ENCODE data around the gene ACER1. TPM values are rescaled to one million over a fixed set of nuclear protein-coding genes. Genes with fewer than 3 reads are reported as not detected.
"Not testable (repeated sequence)": the region's sequence is repeated elsewhere in the genome, so short reads cannot be mapped to it uniquely, and the experiment has no call there.

Gene ACER1
- total and polyA plus RNA-seq, 4 experiments from 2014 or later: 0.67 to 1.3 (median 0.99) TPM

DNA sequence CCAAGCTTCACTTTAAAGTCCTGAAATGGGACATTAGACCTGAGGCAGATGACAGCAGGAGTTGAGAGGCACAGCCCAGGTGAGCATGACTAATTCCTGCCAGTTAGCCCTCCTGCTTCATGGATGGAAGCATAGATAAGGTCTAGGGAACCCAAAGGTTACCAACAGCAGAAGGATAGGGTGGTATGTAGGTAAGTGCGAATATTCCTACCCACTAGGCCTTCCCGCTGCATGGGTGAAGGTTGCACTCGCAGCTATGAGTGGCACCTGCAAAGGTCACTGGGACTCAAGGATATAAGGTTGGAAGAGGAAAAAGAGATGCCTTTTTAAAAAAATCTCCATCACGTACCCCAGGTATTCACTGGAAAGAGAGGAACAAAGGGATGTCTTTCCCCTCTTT, 41.4 kb downstream of the ACER1 start:
- Mint-ChIP-seq H3K4me1 (no peaks in the 10 kb centered on the region), H3K36me3 (peaks cover 19 to 22% of the 10 kb centered on the region in 2 donors), H3K4me3 (no peak overlapping the region), H3K27me3 (peaks cover 0 to 4% of the 10 kb centered on the region in 2 donors), H3K9me3 (peaks cover 2 to 76% (median 62%) of the 10 kb centered on the region in 8 donors), H3K27ac (no peak overlapping the region)
- peaks cover 0 to 35% of the 10 kb centered on the region in 2 donors for H3K9me3 ChIP-seq (ENCODE audit: control insufficient read depth in 1 of 2, low read length in 2 of 2)
- no peaks in the 10 kb centered on the region for H3K4me1 ChIP-seq (ENCODE audit: insufficient read depth, low read length)
- no peak overlapping the region for H3K27ac ChIP-seq (ENCODE audit: low read depth, low read length)
- H3K36me3 ChIP-seq (ENCODE audit: insufficient read depth, low read length): no peaks in the 10 kb centered on the region
- no peak overlapping the region for H3K4me3 ChIP-seq (ENCODE audit: low read length in 2 of 2)
- POLR2A ChIA-PET (ENCODE audit: partially characterized antibody): no interaction called here
- no peak for DNase-seq
- no peaks in the 10 kb centered on the region for H3K27me3 ChIP-seq (ENCODE audit: insufficient read depth, low read length)
- CTCF ChIA-PET (ENCODE audit: partially characterized antibody): no interaction called here
- intact Hi-C loops (cut with micrococcal nuclease): no loop called here

DNA sequence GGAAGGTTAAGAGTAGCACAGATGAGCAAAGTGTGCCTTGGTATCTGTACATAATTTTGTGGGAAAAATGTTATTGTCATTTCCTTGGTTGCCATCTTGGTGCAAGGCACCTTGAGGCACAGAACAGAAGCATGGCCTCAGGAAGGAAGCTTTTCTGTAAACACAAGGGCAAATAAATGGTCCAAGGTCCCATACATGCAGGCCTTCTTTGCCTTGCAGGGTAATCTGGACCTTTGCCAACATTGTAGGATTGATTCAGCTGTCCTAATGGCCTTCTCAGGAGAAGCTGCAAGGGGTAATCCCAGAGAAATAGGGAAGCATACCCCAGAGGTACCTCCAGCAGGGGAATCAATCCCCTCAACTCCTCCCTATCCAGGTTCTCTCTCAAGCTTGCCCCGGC, 44.7 kb downstream of the ACER1 start:
- H3K4me3 ChIP-seq (ENCODE audit: low read length in 2 of 2): no peak overlapping the region
- no peaks in the 10 kb centered on the region for H3K4me1 ChIP-seq (ENCODE audit: insufficient read depth, low read length)
- H3K4me3 Mint-ChIP-seq: no peak overlapping the region
- intact Hi-C loops (cut with micrococcal nuclease): no loop called here
- H3K36me3 ChIP-seq (ENCODE audit: insufficient read depth, low read length): no peaks in the 10 kb centered on the region
- peaks cover 14 to 16% of the 10 kb centered on the region in 2 donors for H3K36me3 Mint-ChIP-seq
- POLR2A ChIA-PET (ENCODE audit: partially characterized antibody): no interaction called here
- H3K4me1 Mint-ChIP-seq: no peaks in the 10 kb centered on the region
- H3K9me3 ChIP-seq (ENCODE audit: control insufficient read depth in 1 of 2, low read length in 2 of 2): peaks cover 0 to 43% of the 10 kb centered on the region in 2 donors
- no peak overlapping the region for H3K27ac ChIP-seq (ENCODE audit: low read depth, low read length)
- no peak overlapping the region for H3K27ac Mint-ChIP-seq
- no peak for DNase-seq
- peaks cover 0 to 2% of the 10 kb centered on the region in 2 donors for H3K27me3 Mint-ChIP-seq
- no peaks in the 10 kb centered on the region for H3K27me3 ChIP-seq (ENCODE audit: insufficient read depth, low read length)
- H3K9me3 Mint-ChIP-seq: peaks cover 2 to 83% (median 56%) of the 10 kb centered on the region in 8 donors
- CTCF ChIA-PET (ENCODE audit: partially characterized antibody): no interaction called here

DNA sequence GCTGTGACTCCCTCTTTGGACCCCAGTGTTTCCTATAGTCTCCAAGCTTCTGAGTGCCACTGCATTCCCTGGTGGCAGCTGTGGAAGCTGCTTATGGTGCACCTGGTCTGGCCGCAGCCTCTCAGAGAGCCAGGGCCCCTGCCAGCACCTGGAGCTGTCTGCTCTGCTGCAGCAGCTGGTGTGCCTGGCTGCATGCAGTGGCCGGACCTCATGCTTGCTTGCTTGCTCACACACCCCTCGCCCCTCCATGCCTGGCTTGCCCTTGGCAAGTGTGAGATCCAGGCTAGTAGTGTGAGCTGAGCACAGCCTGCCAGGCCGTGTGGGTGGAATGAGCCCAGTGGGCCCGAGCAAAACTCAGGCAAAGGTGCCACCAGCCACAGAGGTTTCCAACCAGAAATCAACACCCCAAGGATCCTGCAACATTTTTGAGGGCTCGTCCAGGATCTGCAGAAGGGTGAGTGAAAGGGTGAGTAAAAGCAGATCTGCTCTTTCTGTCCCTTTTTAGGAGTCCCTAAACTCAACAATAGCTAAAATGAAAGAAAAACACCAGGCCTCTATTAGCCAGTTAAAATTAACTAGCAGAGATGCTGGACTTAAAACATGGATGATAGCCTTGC, 46.0 kb downstream of the ACER1 start:
- H3K9me3 Mint-ChIP-seq: peaks cover 2 to 70% (median 49%) of the 10 kb centered on the region in 8 donors
- ChIA-PET CTCF (ENCODE audit: partially characterized antibody) (interaction anchor here (1.1 to 1.9 kb wide), 3 partner anchors 10 to 69 kb away, joined by 3 to 10 read pairs (median 7); no protein-coding TSS in a partner anchor), POLR2A (ENCODE audit: partially characterized antibody) (no interaction called here)
- Histone ChIP-seq H3K27me3 (ENCODE audit: insufficient read depth, low read length) (no peaks in the 10 kb centered on the region), H3K4me1 (ENCODE audit: insufficient read depth, low read length) (no peaks in the 10 kb centered on the region), H3K4me3 (ENCODE audit: low read length in 2 of 2) (no peak overlapping the region), H3K27ac (ENCODE audit: low read depth, low read length) (no peak overlapping the region), H3K36me3 (ENCODE audit: insufficient read depth, low read length) (no peaks in the 10 kb centered on the region), H3K9me3 (ENCODE audit: control insufficient read depth in 1 of 2, low read length in 2 of 2) (peaks cover 0 to 42% of the 10 kb centered on the region in 2 donors)
- peaks cover 13 to 14% of the 10 kb centered on the region in 2 donors for H3K36me3 Mint-ChIP-seq
- no peak overlapping the region for H3K27ac Mint-ChIP-seq
- DNase-seq: no peak
- H3K27me3 Mint-ChIP-seq: peaks cover 2% of the 10 kb centered on the region in 2 donors
- intact Hi-C loops (cut with micrococcal nuclease): no loop called here
- no peaks in the 10 kb centered on the region for H3K4me1 Mint-ChIP-seq
- H3K4me3 Mint-ChIP-seq: no peak overlapping the region

DNA sequence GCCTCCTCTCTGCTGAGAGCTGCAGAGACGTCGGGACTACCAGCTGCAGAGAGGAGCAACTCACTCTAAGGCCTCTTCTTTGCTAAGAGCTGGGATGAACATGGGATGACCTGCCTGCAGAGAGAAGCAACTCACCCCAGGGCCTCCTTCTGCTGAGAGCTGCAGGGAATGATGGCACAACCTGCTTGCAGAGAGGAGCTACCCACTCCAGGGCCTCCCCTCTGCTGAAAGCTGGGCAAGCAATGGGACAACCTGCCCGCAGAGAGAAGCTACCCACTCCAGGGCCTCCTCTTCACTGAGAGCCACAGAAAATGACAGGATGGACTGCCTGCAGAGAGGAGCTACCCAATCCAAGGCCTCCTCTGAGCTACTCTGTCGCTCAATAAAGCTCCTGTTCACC, 46.7 kb downstream of the ACER1 start:
- Histone ChIP-seq H3K4me1 (ENCODE audit: insufficient read depth, low read length) (no peaks in the 10 kb centered on the region), H3K27ac (ENCODE audit: low read depth, low read length) (no peak overlapping the region), H3K27me3 (ENCODE audit: insufficient read depth, low read length) (no peaks in the 10 kb centered on the region), H3K9me3 (ENCODE audit: control insufficient read depth in 1 of 2, low read length in 2 of 2) (peaks cover 0 to 35% of the 10 kb centered on the region in 2 donors), H3K36me3 (ENCODE audit: insufficient read depth, low read length) (no peaks in the 10 kb centered on the region), H3K4me3 (ENCODE audit: low read length in 2 of 2) (no peak overlapping the region)
- no peaks in the 10 kb centered on the region for H3K4me1 Mint-ChIP-seq
- CTCF ChIA-PET (ENCODE audit: partially characterized antibody): interaction anchor here (0.7 to 1.9 kb wide), 4 partner anchors 10 to 68 kb away, joined by 3 to 10 read pairs (median 5); no protein-coding TSS in a partner anchor
- no peak for DNase-seq
- H3K27me3 Mint-ChIP-seq: peaks cover 2% of the 10 kb centered on the region in 2 donors
- no peak overlapping the region for H3K27ac Mint-ChIP-seq
- POLR2A ChIA-PET (ENCODE audit: partially characterized antibody): no interaction called here
- H3K4me3 Mint-ChIP-seq: no peak overlapping the region
- peaks cover 10 to 12% of the 10 kb centered on the region in 2 donors for H3K36me3 Mint-ChIP-seq
- intact Hi-C loops (cut with micrococcal nuclease): no loop called here
- peaks cover 2 to 63% (median 42%) of the 10 kb centered on the region in 8 donors for H3K9me3 Mint-ChIP-seq

DNA sequence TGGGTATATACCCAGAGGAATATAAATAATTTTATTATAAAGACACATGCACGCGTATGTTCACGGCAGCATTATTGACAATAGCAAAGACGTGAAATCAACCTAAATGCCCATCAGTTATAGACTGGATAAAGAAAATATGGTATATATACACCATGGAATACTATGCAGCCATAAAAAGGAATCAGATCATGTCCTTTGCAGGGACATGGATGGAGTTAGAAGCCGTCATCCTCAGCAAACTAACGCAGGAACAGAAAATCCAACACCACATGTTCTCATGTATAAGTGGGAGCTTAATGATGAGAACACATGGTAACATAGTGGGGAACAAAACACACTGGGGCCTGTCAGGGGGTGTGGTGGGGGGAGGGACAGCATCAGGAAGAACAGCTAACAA, 51.0 kb downstream of the ACER1 start:
- Mint-ChIP-seq H3K4me1 (peaks cover 17 to 23% (median 21%) of the 10 kb centered on the region in 4 donors), H3K27ac (peak overlapping the region in 2 of 7 donors; percentile 9 to 35), H3K9me3 (peaks cover 0 to 21% (median 6%) of the 10 kb centered on the region in 8 donors)
- POLR2A ChIA-PET (ENCODE audit: partially characterized antibody); CTCF ChIA-PET (ENCODE audit: partially characterized antibody); DNase-seq; H3K4me3 Mint-ChIP-seq; H3K27me3 ChIP-seq (ENCODE audit: insufficient read depth, low read length); H3K36me3 Mint-ChIP-seq; H3K27me3 Mint-ChIP-seq; H3K27ac ChIP-seq (ENCODE audit: low read depth, low read length); H3K4me3 ChIP-seq (ENCODE audit: low read length in 2 of 2); H3K36me3 ChIP-seq (ENCODE audit: insufficient read depth, low read length): not testable (repeated sequence)
- peaks cover 0 to 12% of the 10 kb centered on the region in 2 donors for H3K9me3 ChIP-seq (ENCODE audit: control insufficient read depth in 1 of 2, low read length in 2 of 2)
- peaks cover 24% of the 10 kb centered on the region for H3K4me1 ChIP-seq (ENCODE audit: insufficient read depth, low read length)
- intact Hi-C loops (cut with micrococcal nuclease): loop anchor here (5.0 kb wide), 2 partner anchors 90 to 220 kb away; partner anchors contain the start of genes ALKBH7 and TUBB4A

DNA sequence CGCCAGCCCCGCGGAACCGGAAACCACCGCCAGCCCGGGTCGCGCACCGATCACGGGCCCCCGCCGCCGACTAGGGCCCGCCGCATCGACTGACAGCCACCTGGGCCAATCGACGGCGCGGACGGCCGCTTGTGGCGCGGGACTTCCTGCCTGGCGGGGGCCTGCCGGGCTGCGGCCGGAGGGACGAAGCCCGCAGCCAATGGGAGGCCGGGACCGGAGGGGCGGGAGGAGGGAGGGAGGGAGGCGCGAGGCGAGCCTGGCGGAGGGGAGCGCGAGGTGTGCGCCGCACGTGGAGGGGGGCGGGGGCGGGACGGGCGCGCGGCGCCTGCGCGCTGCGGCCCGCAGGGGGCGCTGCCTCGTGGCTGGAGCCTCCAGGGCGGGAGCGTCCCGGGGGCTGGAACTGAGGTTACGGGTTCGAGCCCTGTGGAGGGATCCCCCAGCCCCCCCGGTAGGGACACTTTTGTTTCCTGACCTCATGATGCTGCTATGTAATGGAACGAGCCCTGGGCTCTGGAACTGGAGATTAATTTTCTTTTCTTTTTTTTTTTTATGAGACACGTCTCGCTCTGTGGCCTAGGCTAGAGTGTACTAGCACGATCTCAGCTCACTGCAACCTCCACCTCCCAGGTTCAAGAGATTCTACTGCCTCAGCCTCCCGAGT, 53.4 kb downstream of the ACER1 start, which contains the start of gene MLLT1:
Gene MLLT1 (minus strand): TSS at position 45 of the 661 bp plus-strand sequence. CDS start 191 bp downstream, outside the sequence.
- Mint-ChIP-seq H3K4me1 (peaks cover 29 to 45% (median 36%) of the 10 kb centered on the region in 4 donors), H3K36me3 (peaks cover 0 to 9% of the 10 kb centered on the region in 2 donors), H3K9me3 (peaks cover 0 to 2% (median 0%) of the 10 kb centered on the region in 8 donors), H3K27me3 (peaks cover 0 to 2% of the 10 kb centered on the region in 2 donors), H3K4me3 (peak within 1 kb of the TSS; percentile 75 to 91 (median 90)), H3K27ac (peak within 1 kb of the TSS; percentile 79 to 99 (median 96))
- Histone ChIP-seq H3K36me3 (ENCODE audit: insufficient read depth, low read length) (no peaks in the 10 kb centered on the region), H3K4me3 (ENCODE audit: low read length in 2 of 2) (peak within 1 kb of the TSS; percentile 23 to 57), H3K27ac (ENCODE audit: low read depth, low read length) (peak within 1 kb of the TSS; percentile 59), H3K9me3 (ENCODE audit: control insufficient read depth in 1 of 2, low read length in 2 of 2) (no peaks in the 10 kb centered on the region), H3K27me3 (ENCODE audit: insufficient read depth, low read length) (no peaks in the 10 kb centered on the region), H3K4me1 (ENCODE audit: insufficient read depth, low read length) (peaks cover 39% of the 10 kb centered on the region)
- peak; percentile 91 to 94 (median 93) for DNase-seq
- ChIA-PET POLR2A (ENCODE audit: partially characterized antibody) (no interaction called here), CTCF (ENCODE audit: partially characterized antibody) (no interaction called here)
- intact Hi-C loops (cut with micrococcal nuclease): loop anchor here (1.0 to 5.0 kb wide), 4 partner anchors 81 to 222 kb away; partner anchors contain the start of genes ALKBH7 and TUBB4A

DNA sequence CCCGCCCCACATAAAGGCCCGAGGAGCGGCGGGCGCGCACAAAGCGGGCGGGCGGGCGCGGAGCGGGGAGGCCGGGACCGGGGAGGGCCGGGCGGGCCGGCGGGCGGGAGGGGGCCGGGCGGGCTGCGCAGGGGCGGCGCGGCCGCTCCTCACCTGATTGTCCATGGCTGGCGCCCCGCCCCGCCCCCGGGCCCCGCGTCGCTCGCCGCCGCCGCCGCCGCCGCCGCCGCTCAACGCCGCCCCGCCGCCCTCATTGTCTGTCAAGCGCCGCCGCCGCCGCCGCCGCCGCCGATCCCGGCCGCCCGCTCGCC, 53.8 kb downstream of the ACER1 start:
- peak overlapping the region; percentile 59 for H3K27ac ChIP-seq (ENCODE audit: low read depth, low read length)
- peaks cover 0 to 2% of the 10 kb centered on the region in 2 donors for H3K27me3 Mint-ChIP-seq
- no peaks in the 10 kb centered on the region for H3K36me3 ChIP-seq (ENCODE audit: insufficient read depth, low read length)
- peak overlapping the region in 1 of 2 donors; percentile 54 for H3K4me3 ChIP-seq (ENCODE audit: low read length in 2 of 2)
- H3K9me3 ChIP-seq (ENCODE audit: control insufficient read depth in 1 of 2, low read length in 2 of 2): no peaks in the 10 kb centered on the region
- H3K4me1 Mint-ChIP-seq: peaks cover 31 to 49% (median 38%) of the 10 kb centered on the region in 4 donors
- no peak overlapping the region for H3K27ac Mint-ChIP-seq
- intact Hi-C loops (cut with micrococcal nuclease): no loop called here
- peaks cover 0 to 9% of the 10 kb centered on the region in 2 donors for H3K36me3 Mint-ChIP-seq
- peak overlapping the region in 3 of 8 donors; percentile 38 to 62 (median 54) for H3K4me3 Mint-ChIP-seq
- no peaks in the 10 kb centered on the region for H3K27me3 ChIP-seq (ENCODE audit: insufficient read depth, low read length)
- peaks cover 0 to 2% (median 0%) of the 10 kb centered on the region in 8 donors for H3K9me3 Mint-ChIP-seq
- DNase-seq: no peak
- CTCF ChIA-PET (ENCODE audit: partially characterized antibody): no interaction called here
- peaks cover 40% of the 10 kb centered on the region for H3K4me1 ChIP-seq (ENCODE audit: insufficient read depth, low read length)
- POLR2A ChIA-PET (ENCODE audit: partially characterized antibody): no interaction called here

Measured in CD4-positive, alpha-beta memory T cell (primary cell).